GM12878 (cell line): ENCODE measurements around the gene CES4A. TPM values are rescaled to one million over a fixed set of nuclear protein-coding genes. Genes with fewer than 3 reads are reported as not detected.

Source experiments
- ATAC-seq: fragments of 200-7000 bp; cut with Tn5 transposase; 3 replicates; pipeline ENCODE4 v1.9.1; 2020; ENCODE audit warnings: mild to moderate bottlenecking, moderate library complexity
- BruUV-seq: library from RNA; stranded (reverse); fragments of 400-500 nt; replicated peaks from 2 replicates; lab custom pipeline; 2021; lab: Mats Ljungman, UMichigan
- CTCF ChIA-PET: fragments of 300-600 bp; sonication (Branson Sonifier 250); formaldehyde crosslinking; extraction: SDS; loops from one replicate; lab custom pipeline; 2021; ENCODE audit warnings: inconsistent platforms; lab: Yijun Ruan, JAX
- POLR2A ChIA-PET: fragments of 350-600 bp; formaldehyde crosslinking; extraction: SDS; loops from one replicate; lab custom pipeline; 2021; ENCODE audit warnings: inconsistent platforms; lab: Charles Lee
- RAD21 ChIA-PET: fragments of 300-600 bp; sonication (Branson Sonifier 250); formaldehyde crosslinking; loops from one replicate; lab custom pipeline; 2023; ENCODE audit warnings: antibody characterized with exemption; ENCODE audit not compliant: unreplicated experiment; lab: Charles Lee
- SMC1A ChIA-PET: fragments of 300-600 bp; sonication (Branson Sonifier 250); formaldehyde crosslinking; loops from one replicate; lab custom pipeline; 2023; ENCODE audit not compliant: unreplicated experiment, uncharacterized antibody; lab: Charles Lee
- DNase-seq: peaks from one replicate; pipeline ENCODE4 v3.0.0-alpha.2; 2011; ENCODE audit warnings: low read depth, low spot score
- FAIRE-seq: peaks from 3 replicates; lab custom pipeline; 2011; peaks lifted over from hg19 to GRCh38; lab: Jason Lieb, UNC
- H2AFZ ChIP-seq: 2 replicates; pipeline ENCODE4 v1.6.0; 2011; ENCODE audit warnings: low read depth, low read length, control low read depth; ENCODE audit not compliant: control insufficient read depth
- H3K27ac ChIP-seq: 2 replicates; pipeline ENCODE4 v1.5.1; 2011; ENCODE audit warnings: control low read depth; ENCODE audit not compliant: control insufficient read depth, insufficient read depth
- H3K27me3 ChIP-seq, 2 experiments: replicated peaks in 1 of 2; 2 replicates each; pipeline versions ENCODE4 v1.6.0 to v1.6.1; 2011; ENCODE audit warnings: low read length in 1 of 2; ENCODE audit not compliant: control insufficient read depth in 2 of 2, insufficient read depth in 2 of 2
- H3K36me3 ChIP-seq, 2 experiments: 2 replicates each; pipeline ENCODE4 v1.5.1; 2011; ENCODE audit warnings: low read length in 1 of 2; ENCODE audit not compliant: control insufficient read depth in 2 of 2, insufficient read depth in 2 of 2
- H3K4me1 ChIP-seq: 2 replicates; pipeline ENCODE4 v1.6.1; 2011; ENCODE audit warnings: mild to moderate bottlenecking, low read length, moderate library complexity, mixed read lengths; ENCODE audit not compliant: control insufficient read depth, insufficient read depth
- H3K4me2 ChIP-seq: 2 replicates; pipeline ENCODE4 v1.6.0; 2011; ENCODE audit warnings: control low read depth; ENCODE audit not compliant: control insufficient read depth, insufficient read depth
- H3K4me3 ChIP-seq: fragments of 200-600 bp; sonication (generic); 2 replicates; pipeline ENCODE4 v1.5.1; 2016
- H3K79me2 ChIP-seq: 2 replicates; pipeline ENCODE4 v1.6.0; 2011; ENCODE audit warnings: low read length; ENCODE audit not compliant: control insufficient read depth, insufficient read depth
- H3K9ac ChIP-seq: 2 replicates; pipeline ENCODE4 v1.8.0; 2011; ENCODE audit warnings: low read length, control low read depth, mixed read lengths; ENCODE audit not compliant: control insufficient read depth, insufficient read depth
- H3K9me3 ChIP-seq: replicated peaks from 3 replicates; pipeline ENCODE4 v1.5.1; 2011; ENCODE audit warnings: mild to moderate bottlenecking, low read length; ENCODE audit not compliant: control insufficient read depth, insufficient read depth
- H4K20me1 ChIP-seq: 2 replicates; pipeline ENCODE4 v1.6.0; 2011; ENCODE audit not compliant: control insufficient read depth, insufficient read depth
- EED ChIP-seq: sonication (generic); IDR thresholded peaks from 2 replicates; pipeline ENCODE4 v1.6.1; 2016; ENCODE audit warnings: antibody characterized with exemption, low read depth
- HDAC2 ChIP-seq: fragments of 200-600 bp; sonication (generic); IDR thresholded peaks from 2 replicates; pipeline ENCODE4 v1.6.1; 2017
- KAT2A ChIP-seq: conservative IDR thresholded peaks from 2 replicates; pipeline ENCODE4 v1.6.1; 2011; ENCODE audit warnings: low read depth, low read length; ENCODE audit not compliant: control insufficient read depth
- NBN ChIP-seq: fragments of 450-650 bp; IDR thresholded peaks from 2 replicates; pipeline ENCODE4 v1.6.1; 2016
- NRF1 ChIP-seq: conservative IDR thresholded peaks from 2 replicates; pipeline ENCODE4 v1.6.1; 2011; ENCODE audit warnings: mild to moderate bottlenecking, low read depth, low read length, improper control_type of control experiment
- PAX8 ChIP-seq: fragments of 450-650 bp; IDR thresholded peaks from 2 replicates; pipeline ENCODE4 v1.6.1; 2017; ENCODE audit warnings: mild to moderate bottlenecking, moderate library complexity
- PML ChIP-seq: IDR thresholded peaks from 2 replicates; pipeline ENCODE4 v1.6.1; 2012; ENCODE audit warnings: low read length, inconsistent platforms
- SMAD1 ChIP-seq: fragments of 450-650 bp; IDR thresholded peaks from 2 replicates; pipeline ENCODE4 v1.6.1; 2018; ENCODE audit warnings: mild to moderate bottlenecking, low read depth; ENCODE audit not compliant: partially characterized antibody
- TAF1 ChIP-seq: IDR thresholded peaks from 2 replicates; pipeline ENCODE4 v1.6.1; 2011; ENCODE audit warnings: mild to moderate bottlenecking, low read depth, low read length, borderline replicate concordance
- WRNIP1 ChIP-seq: IDR thresholded peaks from 2 replicates; pipeline ENCODE4 v1.6.1; 2011; ENCODE audit warnings: low read depth, low read length, improper control_type of control experiment, borderline replicate concordance
- ZNF622 ChIP-seq: fragments of 450-650 bp; IDR thresholded peaks from 2 replicates; pipeline ENCODE4 v1.6.1; 2017; ENCODE audit warnings: mild to moderate bottlenecking, inconsistent platforms
- WGBS: methylation state at CpG from one replicate; pipeline ENCODE4 v1.1.6; 2016; ENCODE audit warnings: low lambda C conversion rate; ENCODE audit not compliant: insufficient replicate concordance, insufficient coverage; ENCODE audit errors: missing lambda C conversion rate; 5-methylcytosine and 5-hydroxymethylcytosine counted together
- in situ Hi-C: fragments of 300-500 bp; cut with MboI; formaldehyde crosslinking; loops from 9 replicates; pipeline ENCODE4 v1.14.3; 2018; ENCODE audit warnings: mixed read lengths
- intact Hi-C: fragments of 100-400 bp; cut with micrococcal nuclease; formaldehyde crosslinking; loops from one replicate; pipeline ENCODE4 v1.14.2; 2022; ENCODE audit not compliant: unreplicated experiment
- polyA plus RNA-seq, 11 experiments: library from polyadenylated mRNA; depleted of rRNA in 4 of 11; unstranded in 6 of 11; stranded (reverse) in 5 of 11; fragments of >200 nt; fragmentation: Nextera tagmentation in 4 of 11; fragmentation: Illumina TruSeq in 1 of 11; extraction: Ambion mirVana in 4 of 11; extraction: Trizol in 1 of 11; gene quantifications; 1 replicate in 1 of 11; 2 replicates in 10 of 11; pipeline versions ENCODE4 v1.2.1 to v1.2.3, GENCODE V29; 2011 to 2016; ENCODE audit warnings: inconsistent platforms in 2 of 11, missing spikeins in 2 of 11, low read depth in 1 of 11
- total RNA-seq, 4 experiments: library from RNA; depleted of rRNA in 3 of 4; stranded (reverse); fragments of >200 nt in 3 of 4; fragmentation: Illumina TruSeq in 1 of 4; extraction: Trizol in 1 of 4; gene quantifications; 2 replicates each; pipeline versions ENCODE4 v1.2.1 to v1.2.3, GENCODE V29; 2013 to 2021
- TF ChIP-seq, protein P1 (sequence below): fragments of 450-650 bp; formaldehyde crosslinking; IDR thresholded peaks from 2 replicates; pipeline ENCODE4 v1.4.0; 2020; ENCODE audit warnings: mild to moderate bottlenecking, moderate library complexity

CES4A gene
- total and polyA plus RNA-seq, 10 of the 15 experiments (the other 5 are each of a cell fraction or from before 2014, with no cell fraction given), result 0.05 to 5.0 (median 2.1) TPM

DNA sequence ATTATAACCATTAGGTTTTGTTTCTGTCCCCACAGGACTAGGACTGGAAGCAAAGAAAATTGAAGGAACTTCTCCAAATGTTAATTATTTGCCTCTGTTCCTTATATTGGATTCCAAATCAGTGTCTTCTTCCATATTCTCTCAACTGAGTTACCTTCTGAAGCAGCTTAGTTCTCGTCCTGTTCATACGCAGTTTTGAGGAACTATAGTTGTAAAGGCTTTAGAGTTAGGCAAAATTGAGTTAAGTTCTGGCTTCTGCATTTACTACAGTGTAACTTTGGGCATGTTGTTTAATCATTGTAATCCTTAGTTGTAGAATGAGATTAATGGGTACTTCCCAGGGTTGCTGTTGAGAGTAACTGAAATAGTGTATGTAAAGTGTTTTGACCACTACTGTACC is 51.8 kb downstream of the CES4A start:
- Histone ChIP-seq H3K9me3 (no peaks in the 10 kb centered on the region), H2AFZ (no peak overlapping the region), H3K4me1 (peaks cover 24% of the 10 kb centered on the region), H3K27me3 (no peaks in the 10 kb centered on the region), H3K4me3 (no peak overlapping the region), H3K27ac (peak overlapping the region; percentile 4; the same call in 1 of the 2 replicates), H3K36me3 (peaks cover 3 to 13% of the 10 kb centered on the region in 2 experiments), H3K4me2 (no peak overlapping the region), H3K79me2 (peaks cover 56% of the 10 kb centered on the region), H4K20me1 (no peaks in the 10 kb centered on the region)
- FAIRE-seq (no peak), ATAC-seq (peak; percentile 22; the same call in 2 of the 3 replicates), DNase-seq (no peak)
- ChIA-PET CTCF (interaction anchor here (1.0 kb wide), 1 partner anchor 9 kb away, joined by 4 read pairs; no protein-coding TSS in a partner anchor), SMC1A (interaction anchor here (0.7 to 1.3 kb wide), 2 partner anchors 9 to 14 kb away, joined by 3 to 5 read pairs; no protein-coding TSS in a partner anchor), RAD21 (interaction anchor here (0.6 to 1.7 kb wide), 2 partner anchors 8 to 61 kb away, joined by 3 to 4 read pairs; no protein-coding TSS in a partner anchor), POLR2A (no interaction called here)
- no TSS peak for BruUV-seq
- in situ Hi-C loops, result loop anchor here (25.0 kb wide), 1 partner anchor 503 kb away; no protein-coding TSS in a partner anchor
- WGBS, result 84% methylated on average over 2 of the region's 2 CpGs
- intact Hi-C loops, result no loop called here
- TF ChIP-seq TAF1 (no peak), ZNF622 (no peak), NBN (no peak), PML (no peak), HDAC2 (no peak), EED (no peak), WRNIP1 (no peak), NRF1 (no peak), KAT2A (no peak), PAX8 (no peak), SMAD1 (no peak)
- TF ChIP-seq, protein P1, sequence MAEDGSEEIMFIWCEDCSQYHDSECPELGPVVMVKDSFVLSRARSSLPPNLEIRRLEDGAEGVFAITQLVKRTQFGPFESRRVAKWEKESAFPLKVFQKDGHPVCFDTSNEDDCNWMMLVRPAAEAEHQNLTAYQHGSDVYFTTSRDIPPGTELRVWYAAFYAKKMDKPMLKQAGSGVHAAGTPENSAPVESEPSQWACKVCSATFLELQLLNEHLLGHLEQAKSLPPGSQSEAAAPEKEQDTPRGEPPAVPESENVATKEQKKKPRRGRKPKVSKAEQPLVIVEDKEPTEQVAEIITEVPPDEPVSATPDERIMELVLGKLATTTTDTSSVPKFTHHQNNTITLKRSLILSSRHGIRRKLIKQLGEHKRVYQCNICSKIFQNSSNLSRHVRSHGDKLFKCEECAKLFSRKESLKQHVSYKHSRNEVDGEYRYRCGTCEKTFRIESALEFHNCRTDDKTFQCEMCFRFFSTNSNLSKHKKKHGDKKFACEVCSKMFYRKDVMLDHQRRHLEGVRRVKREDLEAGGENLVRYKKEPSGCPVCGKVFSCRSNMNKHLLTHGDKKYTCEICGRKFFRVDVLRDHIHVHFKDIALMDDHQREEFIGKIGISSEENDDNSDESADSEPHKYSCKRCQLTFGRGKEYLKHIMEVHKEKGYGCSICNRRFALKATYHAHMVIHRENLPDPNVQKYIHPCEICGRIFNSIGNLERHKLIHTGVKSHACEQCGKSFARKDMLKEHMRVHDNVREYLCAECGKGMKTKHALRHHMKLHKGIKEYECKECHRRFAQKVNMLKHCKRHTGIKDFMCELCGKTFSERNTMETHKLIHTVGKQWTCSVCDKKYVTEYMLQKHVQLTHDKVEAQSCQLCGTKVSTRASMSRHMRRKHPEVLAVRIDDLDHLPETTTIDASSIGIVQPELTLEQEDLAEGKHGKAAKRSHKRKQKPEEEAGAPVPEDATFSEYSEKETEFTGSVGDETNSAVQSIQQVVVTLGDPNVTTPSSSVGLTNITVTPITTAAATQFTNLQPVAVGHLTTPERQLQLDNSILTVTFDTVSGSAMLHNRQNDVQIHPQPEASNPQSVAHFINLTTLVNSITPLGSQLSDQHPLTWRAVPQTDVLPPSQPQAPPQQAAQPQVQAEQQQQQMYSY (CRISPR knock-in tag), result no peak
- TF ChIP-seq, all 136 proteins: peak for 0
- no peak overlapping the region for H3K9ac ChIP-seq
